HG03159 (cell line): ENCODE results near the gene EFNA1.
A peak's percentile ranks its signal among the peaks of the same experiment; 100 is the strongest.
"Not testable (repeated sequence)": the region's sequence is repeated elsewhere in the genome, so short reads cannot be mapped to it uniquely, and the experiment has no call there.

Experiments
- ATAC-seq: cut with Tn5 transposase; IDR thresholded peaks from one replicate; pipeline ENCODE4 v1.9.1; 2021; ENCODE audit warnings: mild to moderate bottlenecking, moderate library complexity; ENCODE audit not compliant: unreplicated experiment

Gene EFNA1

GRCh38 chr1:155140630-155140953 is 12.9 kb downstream of the EFNA1 start:
- ATAC-seq: no peak

- ATAC-seq: no peak
Observed at GRCh38 chr1:155141749-155142148, 14.1 kb downstream of the EFNA1 start.

- no peak for ATAC-seq
Observed at GRCh38 chr1:155145491-155145890, 17.8 kb downstream of the EFNA1 start.

GRCh38 chr1:155155996-155156643 is 28.4 kb downstream of the EFNA1 start:
- ATAC-seq: not testable (repeated sequence)

- ATAC-seq: no peak
Observed at GRCh38 chr1:155158991-155159390, 31.3 kb downstream of the EFNA1 start.

- no peak for ATAC-seq
Observed at GRCh38 chr1:155160128-155160527, 32.5 kb downstream of the EFNA1 start.

GRCh38 chr1:155162631-155163030 is 35.0 kb downstream of the EFNA1 start:
- not testable (repeated sequence) for ATAC-seq

- not testable (repeated sequence) for ATAC-seq
Observed at GRCh38 chr1:155163785-155164184, 36.1 kb downstream of the EFNA1 start.

GRCh38 chr1:155164625-155165024 is 36.9 kb downstream of the EFNA1 start:
- not testable (repeated sequence) for ATAC-seq

GRCh38 chr1:155166051-155166470 is 38.4 kb downstream of the EFNA1 start:
- ATAC-seq: no peak

GRCh38 chr1:155166471-155167165 is 38.9 kb downstream of the EFNA1 start:
- no peak for ATAC-seq

- peak; percentile 64 for ATAC-seq
Observed at GRCh38 chr1:155167166-155168104, 39.8 kb downstream of the EFNA1 start.

- not testable (repeated sequence) for ATAC-seq
Observed at GRCh38 chr1:155168105-155168445, 40.4 kb downstream of the EFNA1 start.

GRCh38 chr1:155168456-155169210 is 41.0 kb downstream of the EFNA1 start:
- ATAC-seq: no peak

GRCh38 chr1:155169541-155169940 is 41.9 kb downstream of the EFNA1 start:
- no peak for ATAC-seq

- ATAC-seq: no peak
Observed at GRCh38 chr1:155170101-155170785, 42.6 kb downstream of the EFNA1 start.

GRCh38 chr1:155170806-155171205 is 43.1 kb downstream of the EFNA1 start:
- no peak for ATAC-seq

- ATAC-seq: peak; percentile 20
Observed at GRCh38 chr1:155171836-155172731, 44.4 kb downstream of the EFNA1 start.

- ATAC-seq: peak; percentile 63
Observed at GRCh38 chr1:155172732-155173477, 45.2 kb downstream of the EFNA1 start, which contains the start of gene KRTCAP2. KRTCAP2 (minus strand) TSS chr1:155173304; CDS start chr1:155173224, 80 bp downstream.
